ENCODE data around the gene BUD31.
"Not testable (repeated sequence)": the region's sequence is repeated elsewhere in the genome, so short reads cannot be mapped to it uniquely, and the experiment has no call there.

The BUD31 gene

DNA sequence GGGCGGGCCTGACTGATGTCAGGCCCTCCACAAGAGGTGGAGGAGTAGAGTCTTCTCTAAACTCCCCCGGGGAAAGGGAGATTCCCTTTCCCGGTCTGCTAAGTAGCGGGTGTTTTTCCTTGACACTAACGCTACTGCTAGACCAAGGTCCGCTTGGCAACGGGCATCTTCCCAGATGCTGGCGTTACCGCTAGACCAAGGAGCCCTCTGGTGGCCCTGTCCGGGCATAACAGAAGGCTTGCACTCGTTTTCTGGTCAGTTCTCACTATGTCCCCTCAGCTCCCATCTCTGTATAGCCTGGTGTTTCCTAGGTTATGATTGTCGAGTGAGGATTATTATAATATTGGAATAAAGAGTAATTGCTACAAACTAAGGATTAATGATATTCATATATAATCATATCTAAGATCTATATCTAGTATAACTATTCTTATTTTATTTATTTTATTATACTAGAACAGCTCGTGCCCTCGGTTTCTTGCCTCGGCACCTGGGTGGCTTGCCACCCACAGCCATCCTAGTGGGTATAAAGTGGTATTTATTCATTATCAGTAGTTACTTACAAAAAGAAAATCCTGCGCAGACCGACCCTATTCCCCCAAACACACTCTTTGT is 6.9 kb downstream of the BUD31 start:
- not testable (repeated sequence) for H3K9me3 ChIP-seq (ENCODE audit: severe bottlenecking); H3K4me1 ChIP-seq (ENCODE audit: insufficient read depth, poor library complexity, severe bottlenecking); H3K27me3 ChIP-seq (ENCODE audit: insufficient read depth, poor library complexity, severe bottlenecking); ATAC-seq (ENCODE audit: low read depth); H3K27ac ChIP-seq (ENCODE audit: poor library complexity, severe bottlenecking); DNase-seq (ENCODE audit: low spot score); H3K4me3 ChIP-seq (ENCODE audit: severe bottlenecking)
- TF ChIP-seq, protein P1, sequence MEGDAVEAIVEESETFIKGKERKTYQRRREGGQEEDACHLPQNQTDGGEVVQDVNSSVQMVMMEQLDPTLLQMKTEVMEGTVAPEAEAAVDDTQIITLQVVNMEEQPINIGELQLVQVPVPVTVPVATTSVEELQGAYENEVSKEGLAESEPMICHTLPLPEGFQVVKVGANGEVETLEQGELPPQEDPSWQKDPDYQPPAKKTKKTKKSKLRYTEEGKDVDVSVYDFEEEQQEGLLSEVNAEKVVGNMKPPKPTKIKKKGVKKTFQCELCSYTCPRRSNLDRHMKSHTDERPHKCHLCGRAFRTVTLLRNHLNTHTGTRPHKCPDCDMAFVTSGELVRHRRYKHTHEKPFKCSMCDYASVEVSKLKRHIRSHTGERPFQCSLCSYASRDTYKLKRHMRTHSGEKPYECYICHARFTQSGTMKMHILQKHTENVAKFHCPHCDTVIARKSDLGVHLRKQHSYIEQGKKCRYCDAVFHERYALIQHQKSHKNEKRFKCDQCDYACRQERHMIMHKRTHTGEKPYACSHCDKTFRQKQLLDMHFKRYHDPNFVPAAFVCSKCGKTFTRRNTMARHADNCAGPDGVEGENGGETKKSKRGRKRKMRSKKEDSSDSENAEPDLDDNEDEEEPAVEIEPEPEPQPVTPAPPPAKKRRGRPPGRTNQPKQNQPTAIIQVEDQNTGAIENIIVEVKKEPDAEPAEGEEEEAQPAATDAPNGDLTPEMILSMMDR (IDR thresholded peaks at IDR 0.05; ENCODE audit: poor library complexity, severe bottlenecking), result peak; percentile 82
- peaks cover 95% of the 10 kb centered on the region for H3K36me3 ChIP-seq (ENCODE audit: low read depth)

DNA sequence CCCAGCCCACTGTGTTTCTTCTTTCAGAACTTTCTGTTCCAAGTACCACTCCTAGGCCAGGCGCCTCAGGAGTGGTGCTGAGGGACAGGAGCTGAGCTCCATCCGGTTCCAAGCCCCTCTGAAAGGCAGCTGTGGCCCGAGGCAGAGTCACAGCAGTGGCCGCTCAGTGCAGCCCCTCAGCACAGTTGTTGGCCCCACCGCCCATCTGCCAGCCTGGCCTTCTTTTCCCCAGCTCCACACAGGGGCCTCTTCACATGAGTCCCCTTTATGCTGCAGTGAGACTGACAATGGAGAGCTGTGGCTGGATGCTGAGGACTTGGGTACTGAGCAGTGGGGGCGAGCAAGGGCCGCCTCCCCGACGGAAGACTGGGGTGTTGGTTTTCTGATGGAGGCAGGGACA is 9.5 kb downstream of the BUD31 start:
- TF ChIP-seq, protein P1 (IDR thresholded peaks at IDR 0.05; ENCODE audit: poor library complexity, severe bottlenecking), result no peak
- H3K4me3 ChIP-seq (ENCODE audit: severe bottlenecking), result no peak overlapping the region

GRCh38 chr7:99419323-99420021 is 10.7 kb downstream of the BUD31 start:
- TF ChIP-seq, protein P1 (IDR thresholded peaks at IDR 0.05; ENCODE audit: poor library complexity, severe bottlenecking), result no peak
- DNase-seq (ENCODE audit: low spot score) (no peak), ATAC-seq (ENCODE audit: low read depth) (peak; percentile 7; the same call in 1 of the 3 replicates)
- Histone ChIP-seq H3K9me3 (ENCODE audit: severe bottlenecking) (no peaks in the 10 kb centered on the region), H3K36me3 (ENCODE audit: low read depth) (peaks cover 75% of the 10 kb centered on the region), H3K4me3 (ENCODE audit: severe bottlenecking) (no peak overlapping the region), H3K27ac (ENCODE audit: poor library complexity, severe bottlenecking) (no peak overlapping the region), H3K27me3 (ENCODE audit: insufficient read depth, poor library complexity, severe bottlenecking) (no peaks in the 10 kb centered on the region), H3K4me1 (ENCODE audit: insufficient read depth, poor library complexity, severe bottlenecking) (no peaks in the 10 kb centered on the region)

More for the DNA sequence above, 9.5 kb downstream of the BUD31 start:
- Histone ChIP-seq H3K27ac (ENCODE audit: poor library complexity, severe bottlenecking) (no peak overlapping the region), H3K9me3 (ENCODE audit: severe bottlenecking) (no peaks in the 10 kb centered on the region), H3K36me3 (ENCODE audit: low read depth) (peaks cover 80% of the 10 kb centered on the region), H3K4me1 (ENCODE audit: insufficient read depth, poor library complexity, severe bottlenecking) (no peaks in the 10 kb centered on the region), H3K27me3 (ENCODE audit: insufficient read depth, poor library complexity, severe bottlenecking) (no peaks in the 10 kb centered on the region)
- peak; percentile 22; the same call in 1 of the 3 replicates for ATAC-seq (ENCODE audit: low read depth)
- no peak for DNase-seq (ENCODE audit: low spot score)

- Histone ChIP-seq H3K9me3 (ENCODE audit: severe bottlenecking) (no peaks in the 10 kb centered on the region), H3K36me3 (ENCODE audit: low read depth) (peaks cover 75% of the 10 kb centered on the region), H3K4me1 (ENCODE audit: insufficient read depth, poor library complexity, severe bottlenecking) (no peaks in the 10 kb centered on the region), H3K27me3 (ENCODE audit: insufficient read depth, poor library complexity, severe bottlenecking) (no peaks in the 10 kb centered on the region), H3K27ac (ENCODE audit: poor library complexity, severe bottlenecking) (no peak overlapping the region), H3K4me3 (ENCODE audit: severe bottlenecking) (no peak overlapping the region)
- ATAC-seq (ENCODE audit: low read depth) (no peak), DNase-seq (ENCODE audit: low spot score) (no peak)
- TF ChIP-seq, protein P1 (IDR thresholded peaks at IDR 0.05; ENCODE audit: poor library complexity, severe bottlenecking), result no peak
Observed at GRCh38 chr7:99420213-99420612, 11.4 kb downstream of the BUD31 start.

- H3K9me3 ChIP-seq (ENCODE audit: severe bottlenecking), result no peaks in the 10 kb centered on the region
- DNase-seq (ENCODE audit: low spot score), result no peak
- peaks cover 69% of the 10 kb centered on the region for H3K36me3 ChIP-seq (ENCODE audit: low read depth)
- TF ChIP-seq, protein P1 (IDR thresholded peaks at IDR 0.05; ENCODE audit: poor library complexity, severe bottlenecking), result no peak
- no peak overlapping the region for H3K27ac ChIP-seq (ENCODE audit: poor library complexity, severe bottlenecking)
- no peak for ATAC-seq (ENCODE audit: low read depth)
- no peak overlapping the region for H3K4me3 ChIP-seq (ENCODE audit: severe bottlenecking)
- H3K27me3 ChIP-seq (ENCODE audit: insufficient read depth, poor library complexity, severe bottlenecking), result no peaks in the 10 kb centered on the region
- H3K4me1 ChIP-seq (ENCODE audit: insufficient read depth, poor library complexity, severe bottlenecking), result no peaks in the 10 kb centered on the region
Observed at GRCh38 chr7:99420986-99421385, 12.2 kb downstream of the BUD31 start.
